NCI-H774 (cell line): Measurements from ENCODE around the gene NRXN3.
"Not testable (repeated sequence)": the region's sequence is repeated elsewhere in the genome, so short reads cannot be mapped to it uniquely, and the experiment has no call there.

Source experiments
- DNase-seq: peaks from one replicate; lab custom pipeline; 2025; lab: John Stamatoyannopoulos, UW

The NRXN3 gene

DNA sequence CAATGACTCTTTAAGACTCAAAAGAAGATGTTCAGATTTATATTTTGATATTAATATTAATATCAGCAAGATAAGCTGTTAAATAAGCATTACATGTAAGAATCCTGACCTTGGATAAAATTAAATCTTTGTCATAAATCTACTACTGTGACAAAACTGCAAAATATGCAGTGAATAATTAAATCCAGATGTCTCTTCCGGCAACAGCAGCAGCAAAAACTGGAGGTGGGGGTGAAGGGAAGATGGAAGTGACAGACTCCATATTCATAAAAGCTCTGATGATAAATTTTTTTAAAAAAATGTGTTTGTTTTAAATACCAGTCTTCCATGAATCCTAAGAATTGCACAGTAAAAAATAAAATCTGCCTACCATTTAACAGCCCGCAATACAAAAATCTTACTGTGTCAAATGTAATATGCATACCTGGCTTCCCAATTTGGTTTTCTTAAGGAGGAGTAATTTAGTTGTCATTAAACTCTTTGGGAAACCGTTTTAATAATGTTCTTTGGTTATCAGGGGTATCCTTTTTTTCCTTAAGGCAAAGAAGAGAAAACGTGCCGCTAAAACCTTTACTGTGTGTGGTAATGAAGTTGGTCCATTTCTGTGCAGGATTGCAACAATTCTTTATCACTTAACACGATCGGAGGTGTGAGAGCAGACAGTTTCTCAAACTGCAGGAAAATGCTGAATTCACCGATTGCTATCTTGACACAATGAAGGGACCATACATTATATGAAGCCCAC is 1562.9 kb downstream of the NRXN3 start:
- no peak for DNase-seq

DNA sequence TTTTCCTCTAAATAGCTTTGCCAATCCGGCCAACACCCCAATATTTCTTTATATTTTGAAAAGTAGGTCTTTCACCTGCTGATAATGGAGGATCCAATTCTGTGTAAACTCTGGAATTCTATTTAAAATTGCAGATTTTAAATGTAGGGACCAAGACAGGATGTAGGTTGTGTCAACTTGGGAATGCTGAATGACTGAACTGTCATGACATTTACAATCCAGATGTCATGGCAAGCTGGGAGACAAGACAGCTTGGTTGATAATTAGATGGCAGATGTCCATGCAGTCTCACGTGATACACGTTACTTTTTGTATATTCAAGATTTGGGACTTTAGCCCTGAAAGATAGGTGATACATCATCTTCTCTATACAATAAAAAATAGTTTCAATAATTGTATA is 1564.0 kb downstream of the NRXN3 start:
- no peak for DNase-seq

DNA sequence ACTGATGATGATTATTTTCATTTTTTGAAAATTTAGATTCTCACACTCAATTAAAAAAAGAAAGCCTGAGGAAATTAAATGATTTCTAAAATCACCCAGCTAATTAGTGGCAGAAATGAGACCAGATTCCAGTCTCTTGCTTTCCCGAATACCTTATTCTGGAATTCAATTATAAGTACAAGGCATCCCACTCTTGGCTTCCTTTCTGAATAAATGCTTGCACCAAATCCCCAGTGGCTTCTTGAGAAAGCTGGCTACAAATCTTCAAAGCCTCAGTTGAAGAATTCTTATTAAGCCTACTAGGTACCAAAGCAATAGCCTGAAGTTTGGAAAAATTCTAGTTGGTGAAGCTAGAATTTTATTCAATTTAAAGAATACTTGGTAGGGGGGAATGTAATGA is 1564.5 kb downstream of the NRXN3 start:
- DNase-seq: no peak

DNA sequence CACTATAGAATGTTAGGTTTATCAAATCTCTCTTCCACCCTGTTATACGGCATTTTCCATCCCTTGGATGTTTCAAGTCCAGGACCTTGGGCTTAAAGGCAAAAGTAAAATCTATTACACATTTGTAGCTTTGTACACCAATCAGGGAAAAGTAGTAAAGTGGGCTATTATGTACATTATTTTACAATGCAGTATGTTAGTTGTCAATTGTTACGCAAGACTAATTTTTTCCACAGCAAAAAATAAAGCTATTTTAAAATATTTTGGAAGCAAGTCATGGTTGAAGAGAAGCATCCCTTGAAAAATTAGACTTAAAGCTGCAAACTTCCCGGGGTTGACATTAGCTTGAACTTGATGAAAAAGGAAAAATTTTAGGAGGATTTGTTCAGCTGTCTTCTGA is 1564.9 kb downstream of the NRXN3 start:
- DNase-seq: no peak

DNA sequence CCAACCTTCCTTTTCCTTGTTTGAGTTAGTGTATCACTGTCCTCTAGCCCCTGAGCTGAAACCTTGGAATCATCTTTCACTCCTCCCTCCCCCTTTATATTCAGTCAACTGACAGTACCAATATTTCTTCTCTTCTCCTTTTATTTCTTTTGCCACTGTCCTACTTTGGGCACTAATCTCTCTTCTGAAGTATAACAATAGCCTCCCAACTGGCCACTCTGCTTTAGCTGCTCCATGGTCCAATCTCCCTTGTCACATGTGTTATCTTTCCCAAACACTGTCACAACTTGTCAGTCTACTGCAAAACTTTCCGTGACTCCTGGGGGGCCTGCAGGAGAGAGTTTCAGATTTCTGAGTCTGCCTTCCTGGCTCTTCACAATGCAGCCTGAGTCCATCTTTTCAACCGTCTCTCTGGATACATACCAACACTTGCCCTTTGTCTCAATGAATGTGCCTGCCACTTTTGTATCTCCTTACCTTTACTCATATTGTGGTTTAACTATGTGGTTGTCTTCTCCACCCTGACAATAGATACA is 1570.0 kb downstream of the NRXN3 start:
- no peak for DNase-seq

DNA sequence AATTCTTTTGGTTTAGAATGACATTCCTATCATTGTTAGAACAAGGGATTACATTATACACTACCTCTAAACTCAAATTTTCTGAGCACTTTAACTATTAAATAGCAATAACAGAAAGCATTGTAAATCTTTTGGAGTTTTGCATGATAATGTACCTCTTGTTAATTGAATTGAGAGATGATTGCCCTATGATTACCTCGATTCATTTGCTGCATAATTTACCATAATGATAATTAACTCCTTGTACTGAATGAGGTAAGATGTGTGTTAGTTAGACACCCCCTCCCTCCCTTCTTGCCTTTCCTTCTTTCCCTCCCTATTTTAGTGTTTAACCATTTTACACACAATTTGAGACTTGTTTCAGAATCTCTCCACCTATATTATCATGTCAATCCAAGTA is 1572.0 kb downstream of the NRXN3 start:
- DNase-seq: no peak

DNA sequence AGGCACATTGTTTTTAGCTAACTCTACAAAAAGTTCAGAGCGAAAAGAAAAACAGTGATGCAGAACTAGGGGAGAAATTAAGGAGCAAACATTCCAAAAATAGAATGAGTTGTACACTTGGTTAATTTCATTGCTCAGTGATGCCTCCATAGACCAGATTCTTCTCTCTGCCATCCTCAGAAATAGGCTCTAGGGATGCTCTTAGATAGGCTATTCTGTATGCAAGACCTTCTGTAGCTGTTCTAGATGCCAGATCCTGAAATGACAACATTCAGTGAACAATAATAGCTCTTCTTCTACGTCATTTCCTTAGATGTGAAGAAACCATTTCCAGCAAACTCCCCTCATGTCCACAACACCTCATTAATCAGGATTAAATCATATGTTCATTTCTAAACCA is 1574.9 kb downstream of the NRXN3 start:
- DNase-seq: no peak

DNA sequence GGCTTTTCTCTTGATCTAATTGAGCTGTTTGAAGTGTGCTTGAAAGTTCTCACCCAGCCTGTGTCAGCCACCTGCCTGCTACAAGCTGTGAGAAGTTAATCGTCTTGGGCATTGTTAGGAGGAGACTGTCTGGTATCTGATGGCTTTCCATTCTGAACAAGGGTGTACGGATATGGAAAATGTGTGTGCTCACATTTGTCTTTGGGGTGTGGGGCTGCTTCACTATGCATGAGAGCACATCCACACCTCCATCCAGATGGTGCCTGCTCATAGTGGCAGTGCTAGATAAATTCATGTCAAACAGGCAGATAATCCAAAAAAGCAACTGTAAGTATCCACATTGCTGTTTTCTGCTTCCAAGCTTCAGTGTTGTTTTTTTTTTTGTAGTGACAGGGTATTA is 1578.9 kb downstream of the NRXN3 start:
- no peak for DNase-seq

DNA sequence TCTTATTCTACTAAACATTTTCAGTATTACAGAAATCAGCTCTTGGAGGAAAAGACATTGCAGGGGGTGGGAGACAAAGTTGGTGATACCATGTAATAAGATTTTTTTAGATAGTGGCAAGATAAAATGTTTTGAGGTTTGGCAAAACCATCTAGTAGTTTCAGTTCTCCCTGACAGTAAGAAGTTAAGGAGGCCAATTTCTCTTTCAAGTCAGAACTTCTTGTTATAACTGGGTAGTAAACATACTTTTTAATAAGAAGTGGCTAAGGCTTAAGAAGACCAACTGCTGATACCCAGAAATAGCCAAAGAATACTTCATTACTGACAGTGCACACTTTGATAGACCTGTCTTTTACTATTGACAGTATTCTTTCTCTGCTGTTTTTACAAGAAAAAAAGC is 1588.8 kb downstream of the NRXN3 start:
- DNase-seq: no peak

DNA sequence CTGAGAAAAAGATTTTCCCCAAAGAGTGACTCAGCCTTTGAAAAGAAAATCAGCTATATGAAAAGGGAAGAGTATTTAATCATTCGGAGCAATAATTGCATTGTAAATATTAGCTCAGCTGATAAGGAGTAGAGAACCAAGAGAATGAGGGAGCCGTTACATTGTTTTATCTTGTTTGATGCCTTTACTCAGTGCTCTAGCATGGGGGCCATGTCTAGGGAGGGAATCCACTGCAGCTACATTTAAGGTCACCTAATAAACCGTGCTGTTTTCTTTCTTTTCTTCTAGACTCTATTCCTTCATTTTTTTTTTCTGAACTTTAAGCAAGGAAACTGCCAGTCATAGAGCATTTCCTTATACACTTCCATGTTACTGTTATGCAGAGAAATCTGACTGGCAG is 1594.2 kb downstream of the NRXN3 start:
- DNase-seq: peak; percentile 55

DNA sequence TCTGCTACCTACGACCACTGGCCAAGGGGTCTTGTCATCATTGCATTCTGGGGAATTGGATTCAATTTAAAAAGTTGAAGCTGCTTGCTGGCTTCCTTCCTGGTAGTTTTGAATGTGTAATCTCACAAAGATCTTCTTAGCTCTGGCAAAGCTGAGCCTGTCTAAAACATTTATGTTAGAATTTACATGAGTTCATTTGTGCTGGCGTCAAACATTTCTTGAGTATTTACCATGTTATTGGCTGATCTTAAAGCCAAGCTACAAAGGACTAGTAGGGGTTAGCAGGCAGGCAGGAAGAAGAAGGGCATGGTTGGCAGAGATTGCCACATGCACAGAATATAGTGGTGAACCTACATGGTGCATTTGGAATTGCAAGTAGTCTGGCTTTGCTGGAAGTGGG is 1596.3 kb downstream of the NRXN3 start:
- DNase-seq: no peak

DNA sequence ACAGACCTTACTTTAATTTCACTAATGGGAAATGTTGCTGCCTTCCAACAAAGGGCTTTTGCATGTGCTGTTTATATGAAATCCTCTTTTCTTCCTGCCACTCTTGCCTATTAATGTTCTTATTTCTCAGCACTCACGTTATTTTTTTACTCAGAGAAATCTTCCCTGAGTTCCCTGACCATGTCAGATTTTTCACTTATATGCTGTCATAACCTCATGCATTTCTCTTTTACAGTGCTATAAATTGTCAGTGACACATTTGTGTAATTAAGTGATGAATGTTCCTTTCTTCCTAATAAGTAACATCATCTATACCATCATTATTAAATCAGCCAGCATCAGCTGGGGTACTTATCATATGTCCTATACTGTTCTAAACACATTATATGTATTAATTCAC is 1597.1 kb downstream of the NRXN3 start:
- no peak for DNase-seq

DNA sequence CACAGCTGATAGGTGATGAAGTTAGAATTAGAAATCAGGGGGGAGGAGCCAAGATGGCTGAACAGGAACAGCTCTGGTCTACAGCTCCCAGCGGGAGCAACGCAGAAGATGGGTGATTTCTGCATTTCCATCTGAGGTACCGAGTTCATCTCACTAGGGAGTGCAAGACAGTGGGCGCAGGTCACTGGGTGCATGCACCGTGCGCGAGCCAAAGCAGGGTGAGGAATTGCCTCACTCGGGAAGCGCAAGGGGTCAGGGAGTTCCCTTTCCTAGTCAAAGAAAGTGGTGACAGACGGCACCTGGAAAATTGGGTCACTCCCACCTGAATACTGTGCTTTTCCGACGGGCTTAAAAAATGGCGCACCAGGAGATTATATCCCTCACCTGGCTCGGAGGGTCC is 1597.5 kb downstream of the NRXN3 start:
- DNase-seq: not testable (repeated sequence)

DNA sequence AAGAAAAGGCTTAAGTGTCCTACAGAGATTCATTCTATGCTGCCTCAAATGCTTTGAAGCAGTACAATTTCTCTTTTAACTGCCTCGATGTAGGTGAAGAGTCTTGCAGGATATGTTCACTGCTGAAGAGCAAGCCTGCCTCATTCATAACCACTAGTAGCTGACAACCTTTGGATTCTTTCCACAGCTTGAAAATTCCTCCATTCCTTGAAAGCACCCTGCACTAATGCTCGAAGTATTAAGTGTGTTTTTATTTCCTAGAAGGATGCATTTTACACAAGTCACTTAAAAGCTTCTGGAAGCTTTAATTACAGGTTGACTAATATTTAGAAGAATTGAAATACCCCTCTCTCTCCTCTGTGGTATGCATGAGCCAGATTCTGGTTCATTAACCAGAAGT is 1611.7 kb downstream of the NRXN3 start:
- no peak for DNase-seq

DNA sequence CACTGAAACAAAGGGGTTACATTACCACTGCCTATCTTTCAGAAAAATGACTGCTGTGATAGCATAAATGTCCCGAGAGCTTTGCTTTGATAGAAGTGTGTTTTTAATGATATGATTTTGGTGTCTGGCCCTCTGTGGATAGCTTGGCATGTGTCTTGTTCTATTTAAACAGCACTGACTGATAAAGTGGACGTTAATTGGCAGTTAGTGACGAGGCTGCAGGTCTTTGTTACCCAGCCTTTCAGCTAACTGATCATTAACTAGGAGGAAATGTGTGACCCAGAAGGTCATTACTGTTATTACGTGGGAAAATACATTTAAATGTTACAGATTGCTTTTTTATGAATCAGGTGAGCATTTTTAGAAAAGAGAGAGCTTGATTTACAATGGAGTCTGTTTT is 1612.9 kb downstream of the NRXN3 start:
- peak; percentile 3 for DNase-seq

DNA sequence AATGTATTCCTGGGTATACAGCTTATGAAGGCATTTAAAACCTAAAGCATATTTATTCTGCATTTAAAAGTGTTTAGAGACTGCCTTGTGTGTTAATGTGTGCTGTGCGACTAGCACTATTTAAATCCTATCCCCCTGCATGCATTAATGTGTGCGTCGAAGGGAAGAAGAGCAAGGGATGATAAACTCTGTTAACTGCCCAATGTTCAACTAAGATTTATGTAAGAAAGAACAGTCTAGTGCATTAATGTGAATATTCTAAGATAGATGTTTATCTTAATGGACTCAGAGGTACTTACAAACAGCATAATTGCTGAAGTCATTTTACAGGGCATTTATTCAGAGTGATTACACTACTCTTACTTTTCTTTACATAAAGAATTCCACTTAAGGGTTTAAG is 1616.3 kb downstream of the NRXN3 start:
- DNase-seq: no peak

DNA sequence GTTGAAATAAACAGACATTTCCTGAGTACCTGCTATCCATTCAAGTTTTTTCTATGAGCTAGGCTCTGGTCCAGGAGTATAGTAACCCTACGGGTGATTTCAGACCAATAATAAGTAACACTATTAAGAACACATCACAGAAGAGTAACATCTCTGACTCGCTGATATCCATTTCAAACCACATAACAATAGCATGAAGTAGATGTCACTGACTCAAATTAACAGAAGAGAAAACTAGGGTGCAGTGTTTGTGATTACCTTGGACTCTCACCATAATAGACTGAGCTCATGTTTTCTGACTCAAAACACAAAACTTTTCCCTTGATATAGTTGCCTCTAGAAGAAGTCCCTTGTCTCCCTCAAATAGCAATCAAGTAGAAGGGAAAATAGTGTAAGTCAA is 1618.2 kb downstream of the NRXN3 start:
- no peak for DNase-seq

DNA sequence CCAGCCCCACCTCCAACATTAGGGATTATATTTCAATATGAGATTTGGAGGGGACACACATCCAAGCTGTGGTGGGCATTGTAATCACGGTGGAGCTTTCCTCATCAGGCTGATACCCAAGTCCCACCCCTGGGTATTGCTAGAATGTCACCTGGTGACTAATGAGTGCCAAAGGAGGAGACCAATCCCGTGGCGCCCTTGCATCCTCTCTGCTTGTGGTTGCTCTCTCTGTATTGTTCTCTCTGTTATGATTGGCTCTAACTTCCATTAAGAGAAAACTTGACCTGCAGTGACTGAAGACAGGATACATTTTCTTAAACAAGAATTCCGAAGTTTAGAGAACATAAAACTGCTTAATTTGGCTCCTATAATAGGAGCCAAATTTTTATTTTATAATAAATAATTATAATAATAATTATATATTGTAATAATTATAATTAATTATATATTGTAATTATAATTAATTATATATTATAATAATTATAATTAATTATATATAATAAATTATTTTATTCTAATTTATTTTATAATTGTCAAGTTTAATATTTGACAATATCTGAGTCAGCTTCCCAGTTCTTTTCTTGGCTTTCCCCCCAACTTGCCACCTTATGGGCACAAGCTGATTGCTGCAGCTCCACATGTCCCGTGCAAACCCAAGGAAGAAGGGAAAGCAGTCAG is 1621.0 kb downstream of the NRXN3 start:
- no peak for DNase-seq

DNA sequence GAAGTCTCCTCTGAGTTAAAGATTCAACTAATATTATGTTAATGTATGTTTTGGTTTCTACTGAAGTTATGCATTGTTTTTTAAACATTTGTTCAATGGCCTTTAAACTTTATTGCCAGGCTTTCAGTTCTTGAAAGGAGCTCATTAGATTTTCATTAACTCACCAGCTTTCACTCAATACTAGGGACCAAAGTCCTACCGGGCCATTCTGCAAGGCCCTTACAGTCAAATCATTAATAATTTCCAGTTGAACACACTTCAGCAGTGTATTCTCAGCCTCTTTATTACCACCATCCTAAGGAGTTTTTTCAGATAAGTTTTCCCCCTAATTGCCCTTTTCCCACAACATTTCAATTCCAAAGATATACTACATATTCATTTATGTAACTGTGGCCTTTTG is 1631.9 kb downstream of the NRXN3 start:
- DNase-seq: no peak

DNA sequence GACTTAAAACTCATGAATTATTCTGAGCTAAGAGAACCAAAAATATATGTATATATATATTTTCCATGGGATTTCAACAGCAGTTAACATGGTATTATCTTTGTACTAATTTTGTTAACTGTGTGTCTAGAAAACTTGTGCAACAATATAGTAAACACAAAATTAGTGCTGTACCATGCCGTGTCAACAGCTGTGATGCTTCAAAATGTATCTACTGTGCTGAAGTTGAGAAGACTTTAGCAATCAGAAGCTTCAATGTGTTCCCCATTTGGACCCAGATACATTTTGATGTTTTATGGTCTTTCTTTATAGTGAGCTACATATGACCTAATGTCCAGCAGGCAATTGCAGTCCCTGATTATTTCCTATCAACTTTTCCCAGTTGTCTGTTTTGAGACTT is 1635.5 kb downstream of the NRXN3 start:
- no peak for DNase-seq

DNA sequence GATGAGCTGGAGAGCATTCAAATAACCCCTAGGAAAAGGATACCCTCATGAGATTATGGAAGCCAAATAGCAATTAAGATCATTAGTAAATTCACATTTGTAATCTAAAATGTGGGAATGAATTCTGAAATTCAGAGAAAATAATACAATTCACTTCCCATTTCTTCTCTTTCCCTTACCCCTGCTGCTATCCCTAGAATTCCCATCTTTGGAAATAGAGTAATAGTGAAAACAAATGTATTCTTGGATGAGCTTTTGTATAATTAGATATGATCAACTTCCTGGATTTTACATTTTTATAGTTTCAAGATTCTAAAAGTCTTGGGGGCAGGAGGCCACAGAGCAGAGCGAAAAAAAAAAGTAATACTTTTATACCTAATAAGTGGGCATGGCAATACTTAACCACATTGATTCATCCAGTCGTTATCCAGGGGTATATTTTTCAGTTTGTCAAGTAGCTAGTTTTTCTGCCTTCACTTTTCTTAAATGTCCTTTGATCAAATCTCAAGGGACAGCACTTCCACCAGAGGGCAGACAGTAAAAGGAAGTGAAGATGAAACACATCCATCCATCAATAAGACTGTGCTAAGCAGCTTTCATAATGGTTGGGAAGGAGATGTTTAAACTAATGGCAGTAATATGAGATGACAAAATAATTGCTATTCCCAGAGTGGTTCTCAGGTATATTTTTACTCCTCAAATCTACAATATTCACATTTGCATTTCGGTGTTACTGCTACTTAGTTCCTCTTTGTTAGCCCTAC is 1639.9 kb downstream of the NRXN3 start:
- DNase-seq: no peak

DNA sequence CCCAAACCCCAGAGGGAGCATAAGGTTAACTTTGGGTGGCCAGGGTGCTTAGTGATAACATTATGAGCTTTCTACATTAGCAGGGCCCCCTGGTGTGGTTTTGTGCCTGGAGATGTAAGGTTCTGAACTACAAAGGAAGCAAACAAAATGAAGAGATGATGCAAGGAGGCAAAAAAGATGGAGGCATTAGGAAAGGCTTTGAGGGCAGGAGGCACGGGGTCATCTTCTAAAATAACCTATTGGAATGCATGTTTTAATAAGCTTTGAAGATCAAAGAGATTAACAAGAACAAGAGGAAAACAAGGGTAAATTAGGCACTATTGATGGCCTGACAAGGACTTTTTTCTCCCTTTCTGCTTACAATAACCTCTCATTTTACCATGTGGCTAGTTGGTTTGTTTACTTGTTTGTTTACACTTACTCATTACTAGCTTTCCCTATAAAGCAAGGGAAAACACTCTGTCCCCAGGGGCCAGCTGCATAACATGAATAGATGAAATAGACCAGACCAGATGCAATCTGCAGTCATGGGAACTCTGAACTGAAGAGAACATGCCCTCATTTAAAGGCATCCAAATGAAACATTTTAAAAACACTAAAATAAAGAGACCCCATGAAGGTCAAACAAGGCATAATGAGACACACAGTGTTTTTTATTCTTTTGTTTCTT is 1650.8 kb downstream of the NRXN3 start:
- no peak for DNase-seq
